ENCODE results near the gene YPEL3. TPM values are rescaled to one million over a fixed set of nuclear protein-coding genes. Genes with fewer than 3 reads are reported as not detected.

The YPEL3 gene
- total RNA-seq, 1 donor from 2014 or later, result 61.5 TPM

DNA sequence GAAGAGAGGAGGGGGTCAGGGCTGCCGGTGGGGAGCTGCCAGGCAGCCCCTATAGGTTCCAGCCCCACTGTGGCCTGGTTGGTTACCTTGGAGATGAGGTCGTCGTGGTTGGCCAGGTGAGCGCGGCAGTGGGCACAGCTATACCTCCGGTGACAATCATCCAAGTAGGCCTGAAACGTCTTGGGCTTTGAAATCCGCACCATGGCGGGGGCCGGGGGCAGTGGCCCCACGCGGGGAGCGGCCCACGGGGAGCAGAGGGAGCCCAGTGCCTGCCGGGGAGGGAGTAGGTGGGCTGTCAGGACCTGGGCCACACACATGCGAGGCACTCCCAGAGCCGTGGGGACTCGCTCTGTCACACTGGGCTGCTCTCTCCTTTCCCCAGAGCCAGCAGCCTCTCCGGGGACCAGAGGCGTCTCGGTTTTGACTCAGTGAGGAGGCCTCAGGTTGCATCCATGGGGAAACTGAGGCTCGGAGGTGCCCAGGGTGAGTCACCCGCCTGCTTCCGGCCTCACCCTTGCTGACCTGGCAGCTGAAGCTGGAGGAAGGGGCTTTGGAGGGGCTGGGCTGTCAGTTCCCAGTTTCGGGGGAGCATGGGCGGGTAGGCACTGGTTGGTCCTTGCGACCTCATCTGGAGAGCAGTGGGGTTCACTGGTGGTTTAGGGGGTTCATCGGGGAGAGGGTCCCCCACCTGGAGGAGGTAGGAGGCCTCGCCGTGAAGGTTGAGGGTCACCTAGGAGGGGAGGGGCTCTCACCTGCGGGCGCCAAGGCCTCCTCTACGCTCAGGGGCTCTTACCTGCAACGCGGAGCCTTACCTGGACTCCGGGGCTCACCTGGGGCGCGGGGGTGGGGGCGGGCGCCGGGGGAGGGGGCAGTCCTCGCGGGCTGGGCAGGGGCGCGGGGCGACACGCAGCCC is 591 bp downstream of the YPEL3 start:
- ATAC-seq, result no peak
- DNase-seq (ENCODE audit: missing footprints), result no peak
- intact Hi-C loops (cut with DNase I), result loop anchor here (1.0 to 5.0 kb wide), 2 partner anchors 28 to 312 kb away; partner anchors contain the start of genes MAPK3 and ZNF771

DNA sequence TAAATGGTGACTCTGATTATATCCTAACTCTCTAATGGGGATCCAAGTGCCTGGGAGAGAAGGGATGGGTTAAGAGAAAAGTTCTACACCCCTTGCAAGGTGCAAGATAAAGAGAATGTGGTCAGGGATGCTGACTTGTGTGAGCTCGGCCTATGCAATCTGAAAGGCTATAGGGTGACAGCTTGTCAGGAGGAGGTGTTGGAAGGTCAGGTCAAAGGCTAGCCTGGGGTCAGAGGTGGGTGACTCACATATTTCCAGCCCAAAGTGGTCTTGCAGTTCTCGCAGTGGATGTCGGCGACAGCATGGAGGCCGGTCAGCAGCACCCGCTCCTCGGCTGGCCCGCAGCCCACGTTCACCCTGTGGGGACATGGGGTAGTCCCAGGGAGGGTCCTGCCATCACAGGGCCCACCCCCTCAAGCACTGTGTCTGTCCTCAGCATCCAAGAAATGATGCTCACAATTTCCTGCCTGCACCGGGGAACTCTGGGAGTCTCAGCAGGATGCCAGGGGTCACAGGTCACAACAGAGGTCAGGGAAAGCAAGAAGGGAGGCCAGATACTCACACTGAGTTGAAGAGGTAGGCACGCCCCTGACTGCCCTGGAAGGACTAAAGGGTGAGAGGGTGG is 1.4 kb downstream of the YPEL3 start:
- no peak for ATAC-seq
- intact Hi-C loops (cut with DNase I), result loop anchor here (5.0 kb wide), 1 partner anchor 313 kb away; the partner anchor contains the start of gene ZNF771
- no peak for DNase-seq (ENCODE audit: missing footprints)

DNA sequence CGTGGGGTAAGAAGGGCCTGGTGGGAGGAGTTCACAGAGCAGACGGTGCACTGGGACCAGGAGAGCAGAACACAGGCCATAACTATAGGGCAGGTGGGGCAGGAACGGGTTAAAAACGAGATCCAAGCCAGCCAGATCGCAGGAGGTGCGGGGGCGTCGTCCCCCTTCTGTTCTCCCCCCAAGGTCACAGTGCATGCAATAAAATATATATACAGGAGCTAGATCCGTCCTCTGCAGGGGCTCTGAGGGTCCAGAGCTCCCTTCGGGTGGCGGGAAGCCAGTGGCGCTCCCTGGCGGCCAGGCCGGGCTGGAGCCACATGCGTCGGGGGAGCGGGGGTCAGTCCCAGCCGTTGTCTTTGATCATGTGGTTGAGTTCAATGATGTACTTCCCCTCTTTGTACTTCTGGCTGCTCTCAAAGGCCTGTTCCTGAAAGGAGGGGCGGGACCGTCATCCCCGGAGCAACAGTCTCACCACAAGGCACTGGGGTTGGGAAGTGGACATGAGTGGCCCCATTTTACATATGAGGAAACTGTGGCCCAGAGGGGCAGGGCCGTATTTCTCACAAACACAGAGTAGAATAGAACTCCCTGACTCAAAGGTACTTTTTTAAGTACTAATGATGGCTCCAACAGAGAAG is 3.5 kb downstream of the YPEL3 start:
- ATAC-seq (peak; percentile 52), DNase-seq (ENCODE audit: missing footprints) (peak; percentile 91)
- intact Hi-C loops (cut with DNase I), result no loop called here

DNA sequence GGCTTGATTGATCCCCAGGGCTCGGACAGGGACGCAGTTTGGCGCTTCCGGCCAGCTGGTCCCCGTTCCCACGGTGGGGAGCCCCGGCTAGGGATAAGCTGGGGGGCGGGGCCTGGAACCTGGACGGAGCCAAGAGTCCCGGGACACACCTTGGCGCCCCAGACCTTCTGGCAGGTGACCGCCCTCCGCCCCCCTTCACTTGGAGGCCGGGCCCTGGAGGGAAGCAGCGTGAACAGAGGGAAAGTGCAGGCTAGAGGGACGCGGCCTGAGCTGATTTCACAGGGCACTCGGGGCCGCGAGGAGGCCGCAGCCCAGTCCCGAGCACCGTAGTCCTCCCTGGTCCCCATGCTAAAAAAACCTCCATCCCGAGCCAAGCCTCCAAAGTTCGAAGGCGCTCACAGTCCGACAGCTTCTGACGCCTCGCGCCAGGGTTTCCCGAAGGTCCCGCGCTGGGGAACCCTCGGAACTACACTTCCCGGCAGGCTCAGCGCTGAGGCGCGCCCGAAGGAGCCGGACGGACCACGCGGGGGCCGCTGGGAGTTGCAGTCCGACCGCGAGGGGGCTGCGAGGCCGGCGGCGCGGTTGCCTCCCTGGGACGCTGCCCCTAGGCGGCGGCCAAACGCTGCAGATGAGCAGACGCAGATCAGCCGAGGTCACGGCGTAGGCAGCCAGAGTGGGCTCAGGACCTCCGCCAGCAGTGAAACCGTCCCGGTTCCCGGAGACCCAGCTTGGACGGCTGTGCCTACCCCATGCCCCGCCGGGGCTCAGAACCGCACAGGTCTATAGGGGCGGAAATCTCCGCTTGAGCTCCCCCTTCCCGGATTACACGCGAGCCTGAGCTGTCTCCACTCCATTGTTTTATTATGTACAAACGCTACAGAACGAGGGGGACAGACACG is 4.3 kb downstream of the YPEL3 start, which contains the start of gene TBX6:
TSS of gene TBX6 (minus strand) at position 451 of the 899 bp plus-strand sequence. CDS start 731 bp downstream, outside the sequence.
- DNase-seq (ENCODE audit: missing footprints) (peak; percentile 97), ATAC-seq (peak; percentile 93)
- intact Hi-C loops (cut with DNase I), result loop anchor here (2.0 kb wide), 1 partner anchor 15 kb away; no protein-coding TSS in a partner anchor

DNA sequence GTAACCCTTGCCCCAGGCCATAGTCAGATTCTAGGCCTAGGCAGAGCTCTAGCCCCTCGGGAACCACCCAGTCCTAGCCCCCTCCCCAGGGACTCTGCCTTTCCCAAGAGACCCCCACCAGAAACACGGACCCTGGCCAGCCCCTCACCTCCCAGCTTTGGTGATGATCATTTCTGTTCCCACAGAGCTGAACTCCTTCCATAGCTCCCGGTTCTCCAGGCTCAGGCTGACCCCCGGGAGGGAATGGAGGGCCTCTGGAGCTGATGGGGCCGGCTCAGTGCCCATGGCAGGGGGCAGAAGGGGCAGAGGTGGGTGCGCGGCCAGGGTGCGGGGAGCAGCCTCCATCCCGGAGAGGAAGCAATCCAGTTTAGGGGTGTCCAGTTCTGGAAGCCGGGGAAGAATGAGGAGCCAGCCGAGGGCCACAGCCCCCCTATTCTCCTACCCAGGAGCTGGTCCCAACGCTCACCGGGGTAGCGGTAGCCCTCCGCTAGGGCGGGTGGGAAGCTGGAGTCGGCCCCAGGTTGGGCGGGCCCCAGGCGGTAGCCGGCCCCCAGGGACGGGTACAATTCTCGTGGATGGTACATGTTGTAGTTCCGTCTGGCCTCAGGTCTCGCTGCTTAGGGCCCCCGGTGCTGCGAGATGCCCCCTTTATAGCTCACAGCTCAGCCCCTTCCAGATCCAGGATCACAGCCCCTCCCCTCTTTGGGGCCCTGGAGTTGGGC is 5.2 kb downstream of the YPEL3 start:
- DNase-seq (ENCODE audit: missing footprints) (no peak), ATAC-seq (no peak)
- intact Hi-C loops (cut with DNase I), result loop anchor here (2.0 kb wide), 1 partner anchor 14 kb away; no protein-coding TSS in a partner anchor

DNA sequence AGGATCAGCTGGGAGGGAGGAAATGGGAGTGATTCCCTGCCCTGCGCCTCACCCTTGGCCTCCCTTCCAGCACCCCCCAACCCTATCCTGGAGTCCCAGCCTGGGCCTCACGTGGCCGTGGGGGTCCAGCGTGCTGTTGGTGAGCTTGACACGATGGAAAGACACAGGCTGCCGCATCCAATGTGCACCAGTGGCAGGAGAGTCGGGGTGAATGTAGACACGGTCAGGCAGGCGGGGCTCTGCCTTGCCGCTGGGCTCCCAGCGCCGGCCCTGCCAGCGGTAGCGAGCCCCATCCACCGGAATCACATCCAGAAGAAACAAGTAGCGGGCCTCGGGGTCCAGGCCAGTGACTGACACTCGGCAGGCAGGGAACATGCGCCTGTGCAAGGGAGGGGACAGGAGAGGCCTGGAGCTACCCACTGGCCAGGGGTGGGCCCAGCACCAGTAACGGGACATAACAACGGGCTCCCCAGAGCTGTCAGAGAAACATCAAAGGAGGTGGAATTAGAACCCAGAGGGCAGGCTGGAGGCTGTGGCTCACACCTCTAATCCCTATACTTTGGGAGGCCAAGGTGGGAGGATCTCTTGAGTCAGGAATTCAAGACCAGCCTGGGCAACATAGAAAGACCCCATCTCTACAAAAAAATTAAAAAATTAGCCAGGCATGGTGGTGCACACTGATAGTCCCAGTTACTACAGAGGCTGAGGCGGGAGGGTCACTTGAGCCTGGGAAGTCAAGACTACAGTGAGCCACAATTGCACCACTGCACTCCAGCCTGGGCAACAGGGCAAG is 7.0 kb downstream of the YPEL3 start:
- DNase-seq (ENCODE audit: missing footprints), result no peak
- intact Hi-C loops (cut with DNase I), result no loop called here

DNA sequence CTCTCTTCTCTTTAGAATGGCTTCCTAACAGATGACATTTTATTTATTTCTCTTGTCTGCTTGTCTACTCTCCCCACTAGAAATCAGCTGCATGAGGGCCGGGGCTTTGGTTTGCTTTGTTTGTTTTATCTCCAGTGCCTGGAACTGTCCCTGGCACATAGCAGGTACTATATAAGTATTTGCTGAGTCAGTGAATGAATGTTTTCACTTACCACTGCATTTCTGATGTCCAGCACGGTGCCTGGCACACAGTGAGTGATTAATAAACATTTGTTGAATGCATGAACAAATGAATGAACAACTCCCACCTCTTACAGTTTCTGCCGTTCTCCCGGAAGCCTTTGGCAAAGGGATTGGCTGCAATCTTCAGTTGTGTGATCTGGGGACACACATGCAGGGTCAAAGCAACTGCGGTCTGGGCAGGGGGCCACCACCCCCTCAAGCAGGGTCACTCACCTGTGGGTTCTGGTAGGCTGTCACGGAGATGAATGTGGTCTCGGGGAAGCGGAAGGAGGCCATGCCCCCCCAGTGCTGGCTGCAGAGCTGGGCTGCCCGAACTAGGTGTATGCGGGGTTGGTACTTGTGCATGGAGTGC is 7.7 kb downstream of the YPEL3 start:
- ATAC-seq (no peak), DNase-seq (ENCODE audit: missing footprints) (no peak)
- intact Hi-C loops (cut with DNase I), result no loop called here

More for the DNA sequence above, 7.0 kb downstream of the YPEL3 start:
- ATAC-seq, result no peak

DNA sequence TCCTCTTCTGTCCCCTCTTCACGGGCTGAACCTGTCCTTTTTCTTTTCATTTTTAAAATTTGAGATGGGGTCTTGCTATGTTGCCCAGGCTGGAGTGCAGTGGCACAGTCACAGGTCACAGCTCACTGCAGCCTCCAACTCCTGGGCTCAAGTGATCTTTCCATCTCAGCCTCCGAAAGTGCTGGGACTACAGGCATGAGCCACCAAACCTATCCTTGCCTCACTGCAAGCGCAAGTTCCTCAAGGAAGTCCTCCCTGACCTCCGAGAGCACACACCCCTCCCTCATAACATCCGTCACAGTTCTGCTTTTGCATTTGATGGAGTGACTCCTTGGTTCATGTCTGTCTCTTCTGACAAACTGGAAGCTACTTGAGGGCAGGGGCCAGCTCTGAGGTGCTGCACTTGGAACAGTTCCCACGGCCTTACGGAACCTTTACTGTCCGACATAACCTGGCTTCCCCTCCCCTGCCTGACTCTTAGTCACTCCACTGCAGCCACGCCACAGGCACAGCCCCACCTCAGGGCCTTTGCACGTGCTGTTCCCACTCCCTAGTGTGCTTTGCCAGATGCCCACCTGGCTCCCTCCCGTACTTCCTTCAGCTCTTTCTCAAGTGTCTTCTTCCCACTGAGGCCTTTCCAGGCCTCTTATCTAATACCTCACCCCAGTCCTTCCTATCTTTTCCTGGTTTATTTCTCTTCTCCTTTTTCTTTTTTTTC is 8.7 kb downstream of the YPEL3 start:
- ATAC-seq, result no peak
- intact Hi-C loops (cut with DNase I), result no loop called here
- DNase-seq (ENCODE audit: missing footprints), result no peak

DNA sequence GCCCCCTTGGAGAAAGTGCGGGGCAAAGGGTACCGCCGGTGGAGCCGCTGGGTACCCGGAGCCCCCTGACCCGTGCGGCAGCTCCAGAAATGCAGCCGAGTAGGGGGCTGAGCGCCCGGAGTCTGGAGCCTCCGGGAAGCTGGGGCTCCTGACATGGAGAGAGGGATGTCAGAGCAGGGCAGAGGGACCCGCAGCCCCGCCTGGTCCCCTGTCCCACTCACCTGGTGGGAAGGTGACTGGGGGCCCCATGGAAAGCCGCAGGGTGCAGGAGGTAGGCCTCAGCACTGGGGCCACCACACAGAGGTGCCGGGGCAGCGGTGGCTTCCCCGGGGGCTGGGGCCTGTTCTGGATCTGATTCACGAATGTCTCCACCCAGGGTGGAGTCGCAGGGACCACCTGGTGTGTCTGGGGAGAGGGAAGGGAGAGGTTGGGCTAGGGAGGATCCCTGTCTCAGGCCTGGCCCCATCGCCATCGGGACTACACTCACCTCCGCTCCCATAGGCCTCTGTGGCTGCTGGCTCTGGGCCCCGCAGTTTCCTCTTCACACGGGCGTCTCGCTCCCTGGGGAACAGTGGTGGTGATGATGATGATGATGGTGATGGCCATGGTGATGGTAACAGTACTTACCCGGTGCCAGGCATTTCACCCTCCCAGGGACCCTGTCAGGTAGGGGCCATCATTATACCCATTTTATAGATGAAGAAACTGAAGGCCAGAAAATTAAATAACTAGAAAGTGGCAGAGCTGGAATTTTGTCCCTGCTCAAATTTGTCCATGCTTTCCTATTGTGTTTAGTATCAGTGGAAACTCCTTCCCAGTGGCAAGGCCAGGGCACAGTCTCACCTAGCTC is 9.5 kb downstream of the YPEL3 start:
- ATAC-seq (no peak), DNase-seq (ENCODE audit: missing footprints) (no peak)
- intact Hi-C loops (cut with DNase I), result no loop called here

DNA sequence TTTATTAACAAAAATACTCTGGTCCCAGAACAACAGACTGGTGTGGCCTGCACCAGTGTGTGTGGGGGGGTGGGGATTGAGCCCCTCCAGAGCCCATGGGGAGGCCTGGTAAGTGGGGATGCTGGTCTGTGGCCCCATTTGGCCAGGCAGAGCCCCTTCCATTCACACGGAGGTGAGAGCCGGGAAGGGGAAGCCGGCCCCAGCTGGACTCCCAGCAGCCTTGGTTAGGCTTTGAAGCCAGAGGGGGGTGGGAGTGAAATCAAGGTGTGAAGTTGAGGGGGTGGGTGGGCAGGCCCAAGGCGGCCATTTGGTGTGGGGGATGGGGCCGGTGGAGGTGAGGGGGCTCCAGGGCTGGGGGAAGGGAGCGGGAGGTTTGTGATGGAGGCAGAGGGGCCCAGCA is 10.2 kb downstream of the YPEL3 start:
- no peak for DNase-seq (ENCODE audit: missing footprints)
- ATAC-seq, result no peak
- intact Hi-C loops (cut with DNase I), result no loop called here

DNA sequence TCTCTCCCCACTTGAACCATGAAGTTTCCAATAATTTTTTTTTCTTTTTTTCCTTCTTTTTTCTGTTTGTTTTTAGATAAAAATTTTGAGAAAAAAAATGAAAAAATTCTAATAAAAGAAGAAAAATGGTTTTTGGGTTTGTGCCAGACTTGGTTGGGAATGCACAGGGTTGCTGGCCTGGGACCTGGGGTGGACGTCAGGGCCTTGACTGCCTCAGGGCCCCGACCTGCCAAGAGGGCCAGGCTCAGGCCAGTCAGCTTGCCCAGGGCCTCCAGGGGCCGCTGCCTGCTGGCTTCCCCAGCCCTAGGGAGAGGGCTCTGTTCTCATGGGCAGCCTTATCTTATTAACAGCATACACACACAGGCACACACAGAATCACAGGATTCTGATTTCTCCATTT is 10.8 kb downstream of the YPEL3 start:
- ATAC-seq, result peak; percentile 45
- intact Hi-C loops (cut with DNase I), result no loop called here
- DNase-seq (ENCODE audit: missing footprints), result no peak

DNA sequence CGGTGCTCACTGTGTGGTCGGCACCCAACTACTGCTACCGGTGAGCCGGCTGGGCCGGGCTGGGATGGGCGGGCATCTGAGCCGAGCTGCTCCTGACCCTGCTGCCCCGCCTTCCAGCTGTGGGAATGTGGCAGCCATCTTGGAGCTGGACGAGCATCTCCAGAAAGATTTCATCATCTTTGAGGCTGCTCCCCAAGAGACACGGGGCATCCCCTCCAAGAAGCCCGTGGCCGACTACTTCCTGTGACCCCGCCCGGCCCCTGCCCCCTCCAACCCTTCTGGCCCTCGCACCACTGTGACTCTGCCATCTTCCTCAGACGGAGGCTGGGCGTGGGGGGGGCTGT is 11.2 kb downstream of the YPEL3 start:
- intact Hi-C loops (cut with DNase I), result no loop called here
- DNase-seq (ENCODE audit: missing footprints) (no peak), ATAC-seq (peak; percentile 75)

DNA sequence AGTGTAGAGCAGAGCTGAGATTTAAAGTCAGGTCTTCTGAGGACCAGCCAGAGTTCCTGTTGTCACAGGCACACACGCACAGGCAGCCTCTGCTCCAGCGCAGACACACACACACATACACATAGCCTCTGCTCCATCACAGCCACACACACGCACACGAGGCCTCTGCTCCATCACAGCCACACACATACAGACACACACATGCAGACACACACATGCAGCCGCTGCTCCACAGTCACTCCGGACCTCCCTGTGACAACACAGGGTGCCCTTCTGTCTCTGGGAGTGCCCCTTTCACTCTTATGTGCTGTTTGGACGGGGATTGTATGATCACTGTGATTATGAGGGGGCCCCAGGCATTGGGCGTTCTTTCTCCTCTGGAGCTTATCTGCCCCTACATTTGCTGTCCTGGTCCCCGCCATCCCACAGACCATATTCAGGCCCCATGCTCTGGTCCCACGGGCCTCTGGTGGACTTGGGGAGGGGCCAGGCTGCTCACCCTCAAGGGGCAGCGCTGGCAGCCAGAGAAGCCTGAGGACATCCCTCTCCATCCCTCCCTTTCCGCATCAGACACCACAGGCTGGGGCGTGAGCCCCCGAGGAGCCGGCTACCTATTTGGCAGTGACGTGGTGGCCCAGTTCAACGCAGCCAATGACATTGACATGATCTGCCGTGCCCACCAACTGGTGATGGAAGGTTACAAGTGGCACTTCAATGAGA is 11.8 kb downstream of the YPEL3 start:
- intact Hi-C loops (cut with DNase I), result no loop called here
- DNase-seq (ENCODE audit: missing footprints) (no peak), ATAC-seq (no peak)

DNA sequence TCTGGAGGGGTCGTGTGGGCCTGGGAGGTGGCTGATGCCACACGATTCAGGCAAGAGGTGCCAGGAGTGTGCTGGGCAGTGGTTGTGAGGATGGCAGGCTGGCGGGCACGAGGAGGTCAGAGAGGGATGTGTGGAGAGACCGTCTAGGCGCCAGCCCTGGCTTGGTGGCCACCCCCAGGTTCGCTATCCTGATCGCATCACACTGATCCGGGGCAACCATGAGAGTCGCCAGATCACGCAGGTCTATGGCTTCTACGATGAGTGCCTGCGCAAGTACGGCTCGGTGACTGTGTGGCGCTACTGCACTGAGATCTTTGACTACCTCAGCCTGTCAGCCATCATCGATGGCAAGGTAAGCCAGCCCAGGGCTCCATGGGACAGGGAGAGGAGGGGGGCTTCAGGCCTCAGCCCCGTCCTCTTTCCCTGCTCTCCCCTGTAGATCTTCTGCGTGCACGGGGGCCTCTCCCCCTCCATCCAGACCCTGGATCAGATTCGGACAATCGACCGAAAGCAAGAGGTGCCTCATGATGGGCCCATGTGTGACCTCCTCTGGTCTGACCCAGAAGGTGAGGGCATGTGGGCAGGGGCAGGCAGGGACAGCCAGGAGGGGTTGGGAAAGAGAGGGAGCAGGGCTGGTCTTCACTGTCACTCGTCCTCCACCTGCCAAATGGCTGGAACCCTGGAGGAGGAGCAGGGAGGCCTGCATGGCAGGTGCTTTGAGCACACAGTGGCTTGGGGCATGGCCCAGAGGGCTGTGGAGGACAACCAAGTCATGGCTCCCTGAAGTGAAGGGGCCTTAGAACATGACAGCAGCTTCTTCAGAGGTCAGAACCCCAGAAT is 12.6 kb downstream of the YPEL3 start:
- intact Hi-C loops (cut with DNase I), result no loop called here
- ATAC-seq (no peak), DNase-seq (ENCODE audit: missing footprints) (no peak)
